ENCODE measurements around the gene MAP3K2. TPM values are rescaled to one million over a fixed set of nuclear protein-coding genes. Genes with fewer than 3 reads are reported as not detected.

Gene MAP3K2
- total RNA-seq, 1 donor from 2014 or later = 47.7 TPM

- Histone ChIP-seq H3K9me3 (no peaks in the 10 kb centered on the region), H3K36me3 (no peaks in the 10 kb centered on the region), H3K27ac (no peak overlapping the region), H3K27me3 (no peaks in the 10 kb centered on the region), H3K4me1 (peaks cover 0 to 2% of the 10 kb centered on the region in 2 donors), H3K4me3 (no peak overlapping the region)
- intact Hi-C loops (cut with DNase I) = loop anchor here (10.0 kb wide), 1 partner anchor 295 kb away; the partner anchor contains the start of gene LIMS2
- no peak for TF ChIP-seq CTCF (IDR thresholded peaks at IDR 0.05)
- DNase-seq (ENCODE audit: low spot score in 2 of 2) = no peak
Measured at GRCh38 chr2:127379712-127380355, 7.9 kb downstream of the MAP3K2 start.

GRCh38 chr2:127378720-127379119 is 9.1 kb downstream of the MAP3K2 start:
- peaks cover 0 to 2% of the 10 kb centered on the region in 2 donors for H3K4me1 ChIP-seq
- no peak for DNase-seq (ENCODE audit: low spot score in 2 of 2)
- no peak overlapping the region for H3K27ac ChIP-seq
- no peak for TF ChIP-seq CTCF (IDR thresholded peaks at IDR 0.05)
- H3K4me3 ChIP-seq = no peak overlapping the region
- intact Hi-C loops (cut with DNase I) = no loop called here
- H3K27me3 ChIP-seq = no peaks in the 10 kb centered on the region
- H3K9me3 ChIP-seq = no peaks in the 10 kb centered on the region
- no peaks in the 10 kb centered on the region for H3K36me3 ChIP-seq

- no peaks in the 10 kb centered on the region for H3K36me3 ChIP-seq
- no peak for DNase-seq (ENCODE audit: low spot score in 2 of 2)
- no peaks in the 10 kb centered on the region for H3K9me3 ChIP-seq
- intact Hi-C loops (cut with DNase I) = no loop called here
- H3K27me3 ChIP-seq = no peaks in the 10 kb centered on the region
- no peak overlapping the region for H3K4me3 ChIP-seq
- no peak for TF ChIP-seq CTCF (IDR thresholded peaks at IDR 0.05)
- H3K4me1 ChIP-seq = no peaks in the 10 kb centered on the region
- H3K27ac ChIP-seq = no peak overlapping the region
Measured at GRCh38 chr2:127377262-127377661, 10.5 kb downstream of the MAP3K2 start.

GRCh38 chr2:127376257-127376656 is 11.5 kb downstream of the MAP3K2 start:
- Histone ChIP-seq H3K36me3 (no peaks in the 10 kb centered on the region), H3K27me3 (no peaks in the 10 kb centered on the region), H3K4me1 (peaks cover 0 to 2% of the 10 kb centered on the region in 2 donors), H3K4me3 (no peak overlapping the region), H3K9me3 (no peaks in the 10 kb centered on the region), H3K27ac (no peak overlapping the region)
- intact Hi-C loops (cut with DNase I) = no loop called here
- DNase-seq (ENCODE audit: low spot score in 2 of 2) = no peak
- TF ChIP-seq CTCF (IDR thresholded peaks at IDR 0.05) = no peak

GRCh38 chr2:127373362-127374083 is 14.3 kb downstream of the MAP3K2 start:
- DNase-seq (ENCODE audit: low spot score in 2 of 2) = no peak
- no peaks in the 10 kb centered on the region for H3K9me3 ChIP-seq
- intact Hi-C loops (cut with DNase I) = loop anchor here (5.0 kb wide), 2 partner anchors 44 to 104 kb away; partner anchors contain the start of gene PROC
- H3K36me3 ChIP-seq = no peaks in the 10 kb centered on the region
- H3K27ac ChIP-seq = no peak overlapping the region
- no peak overlapping the region for H3K4me3 ChIP-seq
- peaks cover 0 to 13% of the 10 kb centered on the region in 2 donors for H3K4me1 ChIP-seq
- no peaks in the 10 kb centered on the region for H3K27me3 ChIP-seq
- no peak for TF ChIP-seq CTCF (IDR thresholded peaks at IDR 0.05)

Data from ascending aorta (tissue), 2 donors.